Measurements from ENCODE around the gene MOB3A.
A peak's percentile ranks its signal among the peaks of the same experiment; 100 is the strongest.
"Not testable (repeated sequence)": the region's sequence is repeated elsewhere in the genome, so short reads cannot be mapped to it uniquely, and the experiment has no call there.

The MOB3A gene

DNA sequence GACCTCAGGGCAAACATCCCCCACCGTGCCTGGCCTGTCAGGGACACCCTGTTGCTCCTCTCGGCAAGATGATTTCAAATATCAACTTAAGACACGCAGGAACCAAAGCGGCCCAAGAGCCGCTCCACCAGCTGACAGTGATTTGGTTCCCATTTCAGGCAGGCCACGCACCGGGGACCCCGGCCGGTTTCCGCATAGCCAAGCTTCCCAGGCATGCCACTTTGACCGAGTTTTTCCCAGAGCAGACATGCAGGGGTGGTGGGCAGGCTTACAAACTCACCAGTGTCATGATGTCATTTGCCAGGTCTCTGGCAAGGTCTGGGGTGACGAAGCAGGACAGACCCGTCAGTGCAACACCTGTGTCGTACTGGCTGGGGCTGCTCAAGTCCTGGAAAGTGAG, 36.1 kb upstream of the MOB3A start:
- TF ChIP-seq POLR2AphosphoS5 (IDR thresholded peaks at IDR 0.05; ENCODE audit: low read depth, low read length) = no peak
- no peak for TF ChIP-seq TAF1 (IDR thresholded peaks at IDR 0.05; ENCODE audit: borderline replicate concordance, low read depth, low read length)
- no peak for TF ChIP-seq POLR2A (IDR thresholded peaks at IDR 0.05; ENCODE audit: low read depth, low read length)
- FAIRE-seq (no peak), DNase-seq (ENCODE audit: insufficient read length) (no peak)

DNA sequence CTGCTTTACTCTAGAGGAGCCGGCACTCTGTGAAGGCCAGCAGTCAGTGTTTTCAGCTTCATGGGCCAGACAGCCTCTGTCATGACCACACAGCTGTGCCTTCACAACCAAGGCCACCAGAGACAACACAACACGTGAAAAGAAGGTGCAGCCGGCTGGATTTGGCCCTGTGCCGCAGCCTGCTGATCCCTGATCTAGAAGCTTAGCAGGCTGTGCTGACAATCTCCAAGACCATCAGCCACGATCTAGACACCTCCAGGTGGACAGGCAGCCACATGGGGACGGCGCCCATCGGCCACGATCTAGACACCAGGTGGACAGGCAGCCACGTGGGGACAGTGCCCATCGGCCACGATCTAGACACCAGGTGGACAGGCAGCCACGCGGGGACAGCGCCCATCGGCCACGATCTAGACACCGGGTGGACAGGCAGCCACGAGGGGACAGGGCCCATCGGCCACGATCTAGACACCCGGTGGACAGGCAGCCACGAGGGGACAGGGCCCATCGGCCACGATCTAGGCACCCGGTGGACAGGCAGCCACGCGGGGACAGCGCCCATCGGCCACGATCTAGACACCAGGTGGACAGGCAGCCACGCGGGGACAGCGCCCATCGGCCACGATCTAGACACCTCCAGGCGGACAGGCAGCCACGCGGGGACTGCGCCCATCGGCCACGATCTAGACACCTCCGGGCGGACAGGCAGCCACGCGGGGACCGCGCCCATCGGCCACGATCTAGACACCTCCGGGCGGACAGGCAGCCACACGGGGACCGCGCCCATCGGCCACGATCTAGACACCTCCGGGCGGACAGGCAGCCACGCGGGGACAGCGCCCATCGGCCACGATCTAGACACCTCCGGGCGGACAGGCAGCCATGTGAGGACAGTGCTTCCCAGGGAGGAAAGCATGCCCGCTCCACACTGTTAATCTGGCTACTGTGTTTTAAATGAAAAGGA, 35.2 kb upstream of the MOB3A start:
- not testable (repeated sequence) for DNase-seq (ENCODE audit: insufficient read length); FAIRE-seq

DNA sequence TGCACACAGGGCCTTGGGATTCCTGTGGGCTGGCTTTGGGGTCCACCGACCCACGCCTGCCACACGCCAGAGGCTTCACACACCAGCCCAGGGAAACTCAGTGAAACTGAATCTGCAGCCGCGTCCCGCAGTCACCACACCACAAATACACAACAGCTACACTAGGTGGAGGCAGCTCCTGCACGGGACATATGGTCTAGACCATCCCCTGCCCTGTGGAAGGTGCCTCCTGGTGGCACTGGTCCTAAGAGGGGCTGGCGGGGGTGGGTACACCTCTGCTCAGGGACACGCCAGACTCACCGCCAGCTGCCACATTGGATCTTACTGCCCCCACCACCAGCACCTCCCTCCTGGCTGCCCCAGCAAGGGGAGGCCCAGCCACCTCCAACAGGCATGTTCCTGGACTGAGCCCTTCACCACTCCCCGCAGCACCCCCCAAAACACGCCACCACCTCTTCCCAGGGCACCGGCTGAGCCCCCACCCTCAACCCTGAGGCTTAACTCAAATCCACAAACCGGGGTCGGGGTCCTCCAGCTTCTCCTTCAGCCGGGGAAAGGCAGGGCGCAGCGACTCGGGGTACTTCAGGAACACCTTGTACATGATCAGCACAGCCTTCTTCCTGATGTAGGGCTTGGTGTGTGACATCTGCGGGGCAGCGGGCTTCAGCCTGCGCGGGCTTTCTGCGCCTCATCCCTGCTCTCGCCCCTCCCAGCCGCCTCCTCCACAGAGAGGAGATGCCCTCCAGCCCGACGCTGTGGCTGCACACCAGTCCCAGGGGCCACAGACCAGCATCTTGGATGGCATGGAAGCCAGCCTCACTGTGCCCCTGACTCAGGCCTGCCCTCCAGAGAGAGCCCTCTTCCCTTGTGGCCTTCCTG, 34.0 kb upstream of the MOB3A start:
- no peak for DNase-seq (ENCODE audit: insufficient read length)
- no peak for FAIRE-seq
- 0 out of 2 replicates have a peak, but pooled peaks have one; percentile 35 for TF ChIP-seq POLR2A (IDR thresholded peaks at IDR 0.05; ENCODE audit: low read depth, low read length)
- TF ChIP-seq TAF1 (IDR thresholded peaks at IDR 0.05; ENCODE audit: borderline replicate concordance, low read depth, low read length) = no peak
- TF ChIP-seq POLR2AphosphoS5 (IDR thresholded peaks at IDR 0.05; ENCODE audit: low read depth, low read length) = no peak

DNA sequence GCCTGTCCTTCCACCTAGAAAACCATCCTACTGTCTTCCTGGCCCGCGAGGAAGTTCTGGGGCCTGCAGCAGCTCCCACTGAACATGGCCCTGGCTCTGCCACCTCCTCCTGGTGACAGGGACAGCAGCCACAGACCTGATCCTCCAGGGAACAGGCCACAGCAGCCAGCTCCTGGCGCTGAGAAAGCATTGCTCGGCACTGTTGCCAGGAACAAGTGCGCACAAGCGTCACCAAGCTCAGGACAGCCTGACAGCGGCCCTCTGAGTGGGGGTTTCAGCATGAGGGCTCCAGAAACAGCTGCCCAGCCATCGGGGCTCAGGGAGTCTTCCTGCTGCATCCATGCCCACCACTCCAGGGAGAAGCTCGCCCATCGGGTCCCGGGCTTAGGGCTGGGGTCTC, 33.4 kb upstream of the MOB3A start:
- TF ChIP-seq POLR2A (IDR thresholded peaks at IDR 0.05; ENCODE audit: low read depth, low read length) (no peak; the same call in 1 of the 2 replicates), POLR2AphosphoS5 (IDR thresholded peaks at IDR 0.05; ENCODE audit: low read depth, low read length) (no peak), TAF1 (IDR thresholded peaks at IDR 0.05; ENCODE audit: borderline replicate concordance, low read depth, low read length) (no peak)
- DNase-seq (ENCODE audit: insufficient read length) (no peak), FAIRE-seq (no peak)

DNA sequence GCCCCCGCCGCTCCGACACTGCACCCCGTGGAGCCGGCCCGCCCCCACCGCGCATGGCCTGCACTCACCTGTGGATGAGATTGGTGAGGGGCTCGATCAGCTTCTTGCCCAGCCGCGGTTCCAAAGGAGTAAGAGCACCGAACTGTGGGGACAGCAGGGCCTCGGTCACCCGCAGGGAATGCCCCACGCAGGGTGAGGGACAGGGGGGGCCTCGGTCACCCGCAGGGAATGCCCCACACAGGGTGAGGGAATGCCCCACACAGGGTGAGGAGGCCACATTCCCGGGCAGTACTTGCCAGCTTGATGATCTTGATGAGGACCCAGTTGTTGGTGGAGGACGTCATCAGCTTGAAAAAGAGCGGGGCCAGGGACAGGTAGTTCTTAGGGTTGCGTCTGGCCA, 32.9 kb upstream of the MOB3A start:
- DNase-seq (ENCODE audit: insufficient read length) (no peak), FAIRE-seq (no peak)
- TF ChIP-seq POLR2AphosphoS5 (IDR thresholded peaks at IDR 0.05; ENCODE audit: low read depth, low read length) (no peak), POLR2A (IDR thresholded peaks at IDR 0.05; ENCODE audit: low read depth, low read length) (no peak), TAF1 (IDR thresholded peaks at IDR 0.05; ENCODE audit: borderline replicate concordance, low read depth, low read length) (no peak)

DNA sequence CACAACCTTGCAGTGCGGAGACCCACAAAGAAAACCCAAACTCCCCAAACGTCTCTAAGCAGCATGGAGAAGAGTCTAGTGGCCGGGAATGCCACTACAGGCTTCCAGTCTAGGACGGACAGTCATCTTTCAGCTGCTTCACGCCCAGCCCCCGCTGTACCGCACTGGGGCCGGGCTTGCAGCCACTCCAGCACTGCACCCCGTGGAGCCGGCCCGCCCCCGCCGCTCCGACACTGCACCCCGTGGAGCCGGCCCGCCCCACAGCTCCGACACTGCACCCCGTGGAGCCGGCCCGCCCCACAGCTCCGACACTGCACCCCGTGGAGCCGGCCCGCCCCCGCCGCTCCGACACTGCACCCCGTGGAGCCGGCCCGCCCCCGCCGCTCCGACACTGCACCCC, 32.1 kb upstream of the MOB3A start:
- FAIRE-seq; DNase-seq (ENCODE audit: insufficient read length): not testable (repeated sequence)

DNA sequence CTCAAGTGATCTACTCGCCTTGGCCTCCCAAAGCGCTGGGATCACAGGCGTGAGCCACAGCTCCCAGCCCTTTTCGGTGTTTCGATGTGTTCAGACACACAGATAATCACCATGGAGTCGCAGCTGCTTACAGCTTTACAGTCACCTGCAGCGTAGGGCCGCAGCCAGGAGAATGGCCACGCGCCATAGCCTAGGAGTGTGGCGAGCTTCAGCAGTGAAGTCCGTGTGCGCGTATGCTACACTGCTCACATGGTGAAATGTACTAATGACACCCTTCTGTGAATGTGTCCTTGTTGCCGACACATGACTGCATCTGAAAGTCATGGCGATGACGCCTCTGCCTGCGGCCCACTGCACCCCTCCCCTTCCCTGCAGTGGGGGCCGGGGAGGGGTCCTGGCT, 31.6 kb upstream of the MOB3A start:
- TF ChIP-seq POLR2A (IDR thresholded peaks at IDR 0.05; ENCODE audit: low read depth, low read length) (no peak), TAF1 (IDR thresholded peaks at IDR 0.05; ENCODE audit: borderline replicate concordance, low read depth, low read length) (no peak)
- DNase-seq (ENCODE audit: insufficient read length) = no peak
- FAIRE-seq = no peak

DNA sequence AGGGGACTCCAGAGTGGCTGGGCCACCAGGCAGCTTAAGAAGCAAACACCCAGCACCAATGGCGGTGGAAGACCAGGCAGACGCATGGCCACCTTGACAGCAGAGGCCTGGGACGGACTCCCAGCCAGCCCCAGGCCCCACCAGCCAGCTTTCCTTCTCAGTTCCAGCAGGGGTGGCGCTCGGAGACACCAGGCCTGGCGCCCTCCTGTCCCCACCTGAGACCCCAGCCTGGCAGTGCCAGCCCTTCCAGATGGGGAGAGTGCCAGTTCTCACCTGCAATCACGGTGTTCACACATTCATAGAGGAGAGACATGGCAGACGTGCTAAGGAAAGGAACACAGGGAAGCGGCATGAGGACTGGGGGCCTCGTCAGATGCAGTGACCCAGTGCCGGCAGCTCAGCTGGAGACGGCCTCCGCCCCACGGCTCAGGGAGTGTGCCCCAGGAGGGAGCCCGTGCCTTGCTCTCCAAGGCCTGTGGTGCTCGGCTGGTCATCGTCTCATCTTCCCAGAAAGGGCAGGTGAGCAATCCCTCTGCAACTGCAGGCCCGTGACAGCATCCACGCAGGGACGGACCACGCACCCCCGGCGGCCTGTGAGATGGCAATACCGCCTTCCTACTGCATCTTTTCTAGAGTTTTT, 30.9 kb upstream of the MOB3A start:
- DNase-seq (ENCODE audit: insufficient read length) (no peak), FAIRE-seq (no peak)
- no peak for TF ChIP-seq POLR2A (IDR thresholded peaks at IDR 0.05; ENCODE audit: low read depth, low read length)
- TF ChIP-seq TAF1 (IDR thresholded peaks at IDR 0.05; ENCODE audit: borderline replicate concordance, low read depth, low read length) = no peak

DNA sequence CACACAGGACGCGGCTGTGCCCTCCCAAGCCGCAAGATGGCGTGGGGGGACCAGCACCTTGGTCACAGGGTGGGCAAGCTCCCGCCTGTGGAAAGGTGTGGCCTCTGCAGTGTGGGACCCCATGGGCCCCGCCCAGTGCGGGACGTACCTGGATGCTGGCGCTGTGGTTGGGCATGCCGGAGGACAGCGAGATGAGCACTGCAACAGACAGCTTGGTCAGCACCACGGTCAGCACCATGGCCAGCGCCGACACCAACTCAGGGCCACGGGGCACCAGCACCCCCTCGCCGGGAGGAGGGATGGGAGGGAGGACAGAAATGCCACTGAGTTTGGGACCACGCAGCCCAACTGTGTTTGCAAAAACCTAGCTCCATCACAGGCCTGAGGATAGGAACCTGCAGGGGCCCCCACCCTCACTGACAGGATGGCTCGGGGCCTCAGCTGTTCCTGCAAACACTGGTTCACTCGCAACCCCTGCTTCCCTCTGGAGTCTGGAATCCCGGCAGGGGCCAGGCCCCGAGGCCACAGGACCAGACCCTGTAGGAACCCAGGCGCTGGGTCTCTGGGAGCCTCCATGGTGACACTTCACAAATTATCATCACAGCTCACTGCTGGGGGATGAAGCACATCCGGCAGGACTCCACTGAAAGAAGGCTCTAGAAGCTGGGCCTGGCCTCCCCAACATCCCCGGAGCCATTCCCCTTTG, 27.7 kb upstream of the MOB3A start:
- TF ChIP-seq POLR2AphosphoS5 (IDR thresholded peaks at IDR 0.05; ENCODE audit: low read depth, low read length) (no peak), POLR2A (IDR thresholded peaks at IDR 0.05; ENCODE audit: low read depth, low read length) (no peak), TAF1 (IDR thresholded peaks at IDR 0.05; ENCODE audit: borderline replicate concordance, low read depth, low read length) (no peak)
- no peak for FAIRE-seq
- DNase-seq (ENCODE audit: insufficient read length) = no peak

DNA sequence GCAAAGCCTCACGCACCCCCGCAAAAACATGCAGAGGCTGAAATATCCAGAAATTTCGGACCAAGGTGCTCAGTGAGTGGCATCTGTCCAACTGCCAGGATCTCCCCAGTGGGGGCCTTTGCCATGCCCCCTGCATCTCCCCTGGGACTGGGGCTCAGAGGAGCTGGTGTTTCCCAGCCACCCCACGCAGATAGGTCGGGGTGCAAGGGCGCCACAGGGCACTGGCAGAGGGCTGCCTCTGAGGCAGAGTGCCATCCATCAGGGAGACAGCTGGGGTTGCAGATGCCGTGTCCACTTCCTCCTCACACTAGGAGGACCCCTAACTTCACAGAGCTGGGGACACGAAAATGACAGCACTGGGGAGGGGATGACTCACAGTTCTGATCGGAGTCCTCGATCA, 26.9 kb upstream of the MOB3A start:
- no peak for DNase-seq (ENCODE audit: insufficient read length)
- FAIRE-seq = no peak
- TF ChIP-seq TAF1 (IDR thresholded peaks at IDR 0.05; ENCODE audit: borderline replicate concordance, low read depth, low read length) = no peak
- no peak for TF ChIP-seq POLR2A (IDR thresholded peaks at IDR 0.05; ENCODE audit: low read depth, low read length)
- no peak for TF ChIP-seq POLR2AphosphoS5 (IDR thresholded peaks at IDR 0.05; ENCODE audit: low read depth, low read length)

DNA sequence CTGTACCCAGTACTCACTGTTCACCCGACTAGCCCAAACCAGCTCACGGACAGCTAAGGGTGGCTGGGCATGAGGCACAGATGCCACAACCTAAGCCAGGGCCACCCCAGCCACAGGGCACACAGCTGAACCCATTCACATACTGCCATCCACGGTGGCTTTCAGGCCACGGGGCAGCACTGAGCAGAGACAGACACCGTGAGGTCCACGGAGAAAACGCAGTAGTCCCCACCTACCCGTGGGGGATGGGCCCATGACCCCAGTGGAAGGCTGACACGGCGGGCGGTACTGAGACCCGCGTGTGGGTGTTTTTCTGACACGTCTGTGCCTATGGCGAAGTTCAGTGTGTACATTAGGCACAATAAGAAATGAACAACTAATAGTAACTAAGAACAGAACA, 26.1 kb upstream of the MOB3A start:
- DNase-seq (ENCODE audit: insufficient read length) (no peak), FAIRE-seq (no peak)
- TF ChIP-seq TAF1 (IDR thresholded peaks at IDR 0.05; ENCODE audit: borderline replicate concordance, low read depth, low read length) (no peak), POLR2AphosphoS5 (IDR thresholded peaks at IDR 0.05; ENCODE audit: low read depth, low read length) (no peak), POLR2A (IDR thresholded peaks at IDR 0.05; ENCODE audit: low read depth, low read length) (no peak)

Data from GM12892 (cell line).